Measurements from ENCODE around the gene DOLPP1. TPM values are rescaled to one million over a fixed set of nuclear protein-coding genes. Genes with fewer than 3 reads are reported as not detected.
"Not testable (repeated sequence)": the region's sequence is repeated elsewhere in the genome, so short reads cannot be mapped to it uniquely, and the experiment has no call there.

The DOLPP1 gene
- total and polyA plus RNA-seq, 2 of the 8 experiments (the other 6 are each of a cell fraction or from before 2014, with no cell fraction given) = 36.0 to 45.3 TPM

DNA sequence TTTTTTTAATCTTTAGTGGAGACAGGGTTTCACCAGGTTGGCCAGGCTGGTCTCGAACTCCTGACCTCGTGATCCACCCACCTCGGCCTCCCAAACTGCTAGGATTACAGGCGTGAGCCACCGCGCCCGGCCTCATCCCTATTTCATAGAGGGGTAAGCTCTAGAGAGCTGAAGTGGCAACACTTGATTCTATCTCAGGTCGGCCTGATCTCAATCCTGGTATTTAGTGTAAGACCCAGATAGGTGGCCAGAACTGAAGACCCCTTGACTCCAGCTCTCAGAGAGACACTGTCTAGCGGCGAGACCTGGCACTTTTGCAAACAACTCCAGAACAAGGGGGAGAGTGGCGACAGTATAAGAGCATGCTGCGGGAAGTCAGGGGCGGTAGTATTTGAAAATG, 45.1 kb upstream of the DOLPP1 start:
- not testable (repeated sequence) for H3K27ac ChIP-seq (ENCODE audit: low read depth, low read length); H4K8ac ChIP-seq (ENCODE audit: extremely low read depth, insufficient read depth, low read length); H3K9me3 ChIP-seq (ENCODE audit: insufficient read depth in 2 of 2, low read depth in 1 of 2, low read length in 1 of 2); H3K36me3 ChIP-seq (ENCODE audit: control insufficient read depth in 2 of 4, insufficient read depth in 4 of 4, low read length in 3 of 4); H2BK12ac ChIP-seq (ENCODE audit: low read depth, low read length); H2BK15ac ChIP-seq (ENCODE audit: low read length); H3K56ac ChIP-seq (replicated peaks; ENCODE audit: insufficient read length, low read depth, low read length); H2AFZ ChIP-seq (ENCODE audit: low read length); H3K79me1 ChIP-seq (ENCODE audit: low read depth, low read length); H4K91ac ChIP-seq (replicated peaks; ENCODE audit: insufficient read length, low read length); H2BK120ac ChIP-seq (replicated peaks; ENCODE audit: low read depth, low read length); H2BK5ac ChIP-seq (ENCODE audit: low read depth, low read length); H3K23me2 ChIP-seq (ENCODE audit: low read depth, low read length); H3K23ac ChIP-seq (ENCODE audit: insufficient read length); DNase-seq (ENCODE audit: low read depth in 1 of 2, low spot score in 2 of 2); H3K18ac ChIP-seq (ENCODE audit: extremely low read depth, low read length); H3K4ac ChIP-seq (replicated peaks; ENCODE audit: insufficient read length, low read depth, low read length); H3K9ac ChIP-seq (replicated peaks in 1 of 4; ENCODE audit: extremely low read depth in 1 of 4, low read depth in 3 of 4, low read length in 3 of 4); H3K14ac ChIP-seq (ENCODE audit: insufficient read length); FAIRE-seq; H4K20me1 ChIP-seq (replicated peaks in 1 of 2; ENCODE audit: control insufficient read depth in 1 of 2, insufficient read depth in 2 of 2, low read length in 2 of 2); H2AK5ac ChIP-seq (ENCODE audit: low read depth, low read length); H2BK20ac ChIP-seq (ENCODE audit: low read length); H3K27me3 ChIP-seq (replicated peaks in 1 of 4; ENCODE audit: control insufficient read depth in 3 of 4, extremely low read depth in 1 of 4, insufficient read depth in 3 of 4, low read length in 3 of 4)
- peak overlapping the region; percentile 5 for H4K5ac ChIP-seq (ENCODE audit: insufficient read length, low read depth, low read length)
- H3K79me2 ChIP-seq (ENCODE audit: control insufficient read depth in 1 of 2, insufficient read depth in 2 of 2, low read length in 2 of 2) = peaks cover 0 to 23% of the 10 kb centered on the region in 2 experiments; a peak in 2 of 4 replicates
- CTCF ChIA-PET (ENCODE audit: partially characterized antibody) = interaction anchor here (0.6 to 1.6 kb wide), 4 partner anchors 25 to 277 kb away, joined by 3 to 7 read pairs (median 3); no protein-coding TSS in a partner anchor
- peak overlapping the region; percentile 58 to 78 for H3K4me2 ChIP-seq (ENCODE audit: insufficient read depth in 1 of 2, low read depth in 2 of 2, low read length in 2 of 2)
- H3K4me1 ChIP-seq (replicated peaks in 1 of 4; ENCODE audit: control insufficient read depth in 3 of 4, insufficient read depth in 4 of 4, low read length in 3 of 4) = peaks cover 0 to 10% (median 5%) of the 10 kb centered on the region in 4 experiments; a peak in 5 of 7 replicates
- POLR2A ChIA-PET (ENCODE audit: partially characterized antibody) = interaction anchor here (0.6 to 1.1 kb wide), 7 partner anchors 13 to 603 kb away, joined by 3 to 7 read pairs (median 4); no protein-coding TSS in a partner anchor
- peak overlapping the region in 3 of 4 experiments; percentile 21 to 44 (median 26); a peak in 5 of 8 replicates for H3K4me3 ChIP-seq (ENCODE audit: extremely low read depth in 1 of 4, insufficient read depth in 2 of 4, low read depth in 3 of 4, low read length in 4 of 4)
- 78% methylated on average over 13 of the region's 13 CpGs; no CpG with 5 or more reads in 1 of the 2 experiments for WGBS, 2 experiments (ENCODE audit: extremely low coverage in 1 of 2, insufficient coverage in 1 of 2, insufficient read length in 1 of 2, insufficient replicate concordance in 2 of 2, low coverage in 1 of 2, low lambda C conversion rate in 2 of 2, missing lambda C conversion rate in 1 of 2)

All from H1 (cell line).